ENCODE measurements around the gene LIPI. TPM values are rescaled to one million over a fixed set of nuclear protein-coding genes. Genes with fewer than 3 reads are reported as not detected.

LIPI gene
- total and polyA plus RNA-seq, 10 of the 15 experiments (the other 5 are each of a cell fraction or from before 2014, with no cell fraction given), result 0.05 to 0.32 (median 0.10) TPM; not detected in 5

DNA sequence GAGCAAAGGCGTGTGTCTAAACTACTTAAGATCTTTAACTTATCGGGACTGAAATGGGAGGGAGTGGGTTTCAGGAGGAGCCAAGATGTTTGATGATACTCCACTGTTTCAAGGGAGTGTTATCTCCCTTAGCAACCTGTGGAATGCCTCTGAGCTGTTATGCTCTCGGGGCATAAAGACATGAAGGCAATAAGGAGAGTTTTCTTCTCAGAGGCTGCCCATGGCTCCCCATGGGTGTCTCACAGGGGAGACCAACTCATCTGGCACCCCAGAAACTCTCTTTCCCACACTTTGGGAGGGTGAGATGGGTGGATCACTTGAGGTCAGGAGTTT, 130.0 kb downstream of the LIPI start:
- no peak for DNase-seq (ENCODE audit: low read depth, low spot score)
- CTCF ChIA-PET, result no interaction called here
- no peak for ATAC-seq
- H3K27me3 ChIP-seq (replicated peaks in 1 of 2; ENCODE audit: control insufficient read depth in 2 of 2, insufficient read depth in 2 of 2, low read length in 1 of 2), result no peaks in the 10 kb centered on the region
- RAD21 ChIA-PET (ENCODE audit: unreplicated experiment), result no interaction called here
- H3K79me2 ChIP-seq (ENCODE audit: control insufficient read depth, insufficient read depth, low read length), result no peaks in the 10 kb centered on the region
- H3K4me1 ChIP-seq (ENCODE audit: control insufficient read depth, insufficient read depth, low read length), result no peaks in the 10 kb centered on the region
- in situ Hi-C loops (cut with MboI), result loop anchor here (25.0 kb wide), 2 partner anchors 107 to 1657 kb away; partner anchors contain the start of gene USP25
- POLR2A ChIA-PET, result no interaction called here
- H3K27ac ChIP-seq (ENCODE audit: control insufficient read depth, insufficient read depth), result no peak overlapping the region
- H3K4me2 ChIP-seq (ENCODE audit: control insufficient read depth, insufficient read depth), result no peak overlapping the region
- H3K4me3 ChIP-seq, result no peak overlapping the region
- SMC1A ChIA-PET (ENCODE audit: uncharacterized antibody, unreplicated experiment), result no interaction called here
- H3K9me3 ChIP-seq (replicated peaks; ENCODE audit: control insufficient read depth, insufficient read depth, low read length), result peaks cover 4% of the 10 kb centered on the region; the same call in 1 of the 3 replicates
- TF ChIP-seq NR2C2 (IDR thresholded peaks at IDR 0.05; ENCODE audit: borderline replicate concordance, control insufficient read depth, insufficient read length, low read depth) (no peak), PAX8 (IDR thresholded peaks at IDR 0.05) (no peak), NRF1 (conservative IDR thresholded peaks at IDR 0.05; ENCODE audit: low read depth, low read length) (no peak), BACH1 (IDR thresholded peaks at IDR 0.05; ENCODE audit: borderline replicate concordance) (no peak), SREBF2 (IDR thresholded peaks at IDR 0.05; ENCODE audit: low read length) (no peak)
- no peaks in the 10 kb centered on the region; a peak in 2 of 4 replicates for H3K36me3 ChIP-seq (ENCODE audit: control insufficient read depth in 2 of 2, insufficient read depth in 2 of 2, low read length in 1 of 2)
- no peak for FAIRE-seq
- BruUV-seq (replicated peaks), result no TSS peak
- WGBS (ENCODE audit: insufficient coverage, insufficient replicate concordance, low lambda C conversion rate, missing lambda C conversion rate), result 100% methylated on average over 3 of the region's 3 CpGs
- no peaks in the 10 kb centered on the region for H4K20me1 ChIP-seq (ENCODE audit: control insufficient read depth, insufficient read depth)
- no peak overlapping the region for H2AFZ ChIP-seq (ENCODE audit: control insufficient read depth, low read depth, low read length)
- intact Hi-C loops (cut with micrococcal nuclease; ENCODE audit: unreplicated experiment), result no loop called here
- no peak overlapping the region for H3K9ac ChIP-seq (ENCODE audit: control insufficient read depth, insufficient read depth, low read length)

GRCh38 chr21:14080040-14080763, 130.6 kb downstream of the LIPI start:
- in situ Hi-C loops (cut with MboI), result loop anchor here (25.0 kb wide), 2 partner anchors 107 to 1657 kb away; partner anchors contain the start of gene USP25
- ChIA-PET CTCF (interaction anchor here (1.1 kb wide), 1 partner anchor 40 kb away, joined by 3 read pairs; no protein-coding TSS in a partner anchor), POLR2A (no interaction called here), RAD21 (ENCODE audit: unreplicated experiment) (no interaction called here), SMC1A (ENCODE audit: uncharacterized antibody, unreplicated experiment) (no interaction called here)
- Histone ChIP-seq H3K4me1 (ENCODE audit: control insufficient read depth, insufficient read depth, low read length) (no peaks in the 10 kb centered on the region), H3K36me3 (ENCODE audit: control insufficient read depth in 2 of 2, insufficient read depth in 2 of 2, low read length in 1 of 2) (no peaks in the 10 kb centered on the region; a peak in 2 of 4 replicates), H3K27ac (ENCODE audit: control insufficient read depth, insufficient read depth) (no peak overlapping the region), H3K79me2 (ENCODE audit: control insufficient read depth, insufficient read depth, low read length) (no peaks in the 10 kb centered on the region), H2AFZ (ENCODE audit: control insufficient read depth, low read depth, low read length) (no peak overlapping the region), H3K27me3 (replicated peaks in 1 of 2; ENCODE audit: control insufficient read depth in 2 of 2, insufficient read depth in 2 of 2, low read length in 1 of 2) (no peaks in the 10 kb centered on the region), H3K4me3 (no peak overlapping the region), H3K4me2 (ENCODE audit: control insufficient read depth, insufficient read depth) (no peak overlapping the region), H3K9ac (ENCODE audit: control insufficient read depth, insufficient read depth, low read length) (no peak overlapping the region), H3K9me3 (replicated peaks; ENCODE audit: control insufficient read depth, insufficient read depth, low read length) (peaks cover 4% of the 10 kb centered on the region; the same call in 1 of the 3 replicates), H4K20me1 (ENCODE audit: control insufficient read depth, insufficient read depth) (no peaks in the 10 kb centered on the region)
- ATAC-seq (no peak), DNase-seq (ENCODE audit: low read depth, low spot score) (no peak), FAIRE-seq (no peak)
- no TSS peak for BruUV-seq (replicated peaks)
- 93% methylated on average over 25 of the region's 26 CpGs for WGBS (ENCODE audit: insufficient coverage, insufficient replicate concordance, low lambda C conversion rate, missing lambda C conversion rate)
- intact Hi-C loops (cut with micrococcal nuclease; ENCODE audit: unreplicated experiment), result no loop called here
- TF ChIP-seq NR2F1 (conservative IDR thresholded peaks at IDR 0.05) (no peak), CREM (IDR thresholded peaks at IDR 0.05; ENCODE audit: low read depth) (no peak), JUNB (IDR thresholded peaks at IDR 0.05) (no peak), CTCF (IDR thresholded peaks at IDR 0.05 in 2 of 3, conservative IDR thresholded peaks at IDR 0.05 in 1 of 3; ENCODE audit: control insufficient read depth in 2 of 3, extremely low read depth in 1 of 3, insufficient read depth in 1 of 3, low read depth in 3 of 3, low read length in 3 of 3) (no peak), POU2F2 (IDR thresholded peaks at IDR 0.05; ENCODE audit: borderline replicate concordance, low read depth, low read length) (no peak), SIN3A (IDR thresholded peaks at IDR 0.05; ENCODE audit: low read depth, low read length) (no peak), CBFB (IDR thresholded peaks at IDR 0.05; ENCODE audit: low read depth) (no peak), NFXL1 (IDR thresholded peaks at IDR 0.05; ENCODE audit: borderline replicate concordance) (no peak)
